Heart left ventricle (tissue), 16 donors: Measurements from ENCODE around the gene GNAO1. TPM values are rescaled to one million over a fixed set of nuclear protein-coding genes. Genes with fewer than 3 reads are reported as not detected.

ENCODE experiments used
- ATAC-seq, 4 donors: fragments of 200-7000 bp; cut with Tn5 transposase; one replicate each; pipeline ENCODE4 v1.9.1; 2020 to 2022; ENCODE audit warnings: moderate library complexity in 4 of 4, mild to moderate bottlenecking in 3 of 4, moderate number of reproducible peaks in 1 of 4
- DNase-seq, 5 donors: peaks; one replicate each; pipeline ENCODE4 v3.0.0-alpha.2; 2020
- H3K27ac ChIP-seq, 12 donors: fragments of 200-600 bp; sonication (generic) in 4 of 12; one replicate each; pipeline versions ENCODE4 v1.5.0 to v1.8.0; 2016 to 2022; ENCODE audit warnings: mild to moderate bottlenecking in 2 of 12
- H3K27me3 ChIP-seq, 9 donors: fragments of 200-600 bp; sonication (generic) in 2 of 9; one replicate each; pipeline versions ENCODE4 v1.5.1 to v1.8.0; 2016 to 2022; ENCODE audit warnings: mild to moderate bottlenecking in 3 of 9
- H3K36me3 ChIP-seq, 9 donors: fragments of 200-600 bp; sonication (generic) in 2 of 9; one replicate each; pipeline versions ENCODE4 v1.5.0 to v1.8.0; 2018 to 2022; ENCODE audit warnings: mild to moderate bottlenecking in 2 of 9
- H3K4me1 ChIP-seq, 12 donors: fragments of 200-600 bp; sonication (generic) in 4 of 12; one replicate each; pipeline versions ENCODE4 v1.5.0 to v1.8.0; 2016 to 2022; ENCODE audit warnings: mild to moderate bottlenecking in 3 of 12
- H3K4me3 ChIP-seq, 12 donors: fragments of 200-600 bp; sonication (generic) in 4 of 12; one replicate each; pipeline versions ENCODE4 v1.5.0 to v1.8.0; 2017 to 2022; ENCODE audit warnings: mild to moderate bottlenecking in 9 of 12, moderate library complexity in 4 of 12
- H3K9me3 ChIP-seq, 12 donors: fragments of 200-600 bp; sonication (generic) in 4 of 12; one replicate each; pipeline versions ENCODE4 v1.5.0 to v1.8.0; 2016 to 2022; ENCODE audit warnings: mild to moderate bottlenecking in 1 of 12
- POLR2A ChIP-seq, 2 donors: fragments of 450-650 bp; IDR thresholded peaks; one replicate each; pipeline ENCODE4 v1.6.1; 2017; ENCODE audit warnings: antibody characterized with exemption in 2 of 2, mild to moderate bottlenecking in 2 of 2, moderate library complexity in 2 of 2
- WGBS, 4 donors: extraction: QIAGEN DNeasy Blood & Tissue Kit in 2 of 4; methylation state at CpG; one replicate each; pipeline versions ENCODE4 v1.1.5 to v1.1.7; 2013 to 2018; 5-methylcytosine and 5-hydroxymethylcytosine counted together
- intact Hi-C, 10 donors: fragments of 100-400 bp; cut with DNase I; formaldehyde crosslinking; loops; one replicate each; pipeline versions ENCODE4 v1.11.1 to v1.14.2; 2022
- polyA plus RNA-seq, 2 donors: library from polyadenylated mRNA; stranded (reverse); fragments of 200-250 nt; gene quantifications; one replicate each; pipeline ENCODE4 v1.2.3, GENCODE V29; 2013
- total RNA-seq, 9 donors: library from RNA; depleted of rRNA in 2 of 9; stranded (reverse); fragments of >200 nt in 2 of 9; fragmentation: NEBNext Ultra II Directional in 3 of 9; extraction: Animal tissue kit (Norgen Biotek cat#: 25700) in 3 of 9; gene quantifications; one replicate each; pipeline versions ENCODE4 v1.1.0 to v1.2.4, GENCODE V29; 2016 to 2023
- TF ChIP-seq, protein P1 (sequence below), 12 donors: fragments of 200-600 bp; sonication (generic) in 4 of 12; IDR thresholded peaks; one replicate each; pipeline versions ENCODE4 v1.5.0 to v1.8.0; 2018 to 2022; ENCODE audit warnings: antibody characterized with exemption in 12 of 12, mild to moderate bottlenecking in 5 of 12
- donor health status: ischemic (EF 13 %, LVEDD 7.1; RV severe dilation, severe dysfunction).
- donor health status: healthy with polysubstance abuse.
- donor health status: DM: no; HTN: yes; CAD: no.
- donor health status: DM: no; HTN: no; CAD: no.
- donor health status: ischemic (EF 25% LVEDD 6.9; RV normal size, moderate dysfunction).
- donor health status: ischemic (EF 25% LVEDD 5.7; RV mildly dilated, moderate dysfunction).
- donor health status: healthy.
- donor health status: DM: yes; HTN: yes; CAD: no.
- donor health status: ischemic (EF 35%, LVEDD 5.7; RV mildly dilated, moderate dysfunction).
- donor health status: nonischemic (EF 11% LVEDD 7.7; RV severe dilation, severe dysfunction).
- donor health status: DM: yes; HTN: yes; CAD: no.
- donor health status: PGD.
- donor health status: ischemic (EF 29% LVEDD 5.4; RV normal size, mild dysfunction).
- donor health status: nonischemic (EF 23%, LVEDD 6.1; RV moderate dilation, normal function).

Gene GNAO1
- total and polyA plus RNA-seq, 11 donors: 1.4 to 26.8 (median 12.0) TPM

DNA sequence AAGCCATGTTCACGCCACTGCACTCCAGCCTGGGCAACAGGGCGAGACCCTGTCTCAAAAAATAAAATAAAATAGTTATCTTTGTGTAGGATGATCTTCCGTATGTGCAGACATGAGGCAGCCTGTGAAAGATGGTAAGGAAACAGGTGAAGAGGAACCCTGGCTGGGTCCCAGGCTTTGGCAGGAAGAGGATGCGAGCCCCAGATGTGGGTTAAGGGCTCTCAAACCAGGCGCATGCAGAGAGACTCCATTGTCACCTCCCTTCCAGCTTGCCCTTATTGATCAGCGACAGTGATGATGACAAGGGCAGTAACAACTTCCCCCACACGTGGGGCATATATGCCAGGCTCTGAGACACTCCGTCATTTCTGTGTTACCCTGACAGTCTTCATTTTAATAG is 106.8 kb downstream of the GNAO1 start:
- 82 to 88% (median 84%) methylated on average over 8 of the region's 8 CpGs for WGBS, 4 donors
- ATAC-seq (no peak), DNase-seq (no peak)
- H3K27me3 ChIP-seq: no peaks in the 10 kb centered on the region
- no peaks in the 10 kb centered on the region for H3K9me3 ChIP-seq
- peaks cover 0 to 55% (median 32%) of the 10 kb centered on the region in 12 donors for H3K4me1 ChIP-seq
- no peak for TF ChIP-seq POLR2A (IDR thresholded peaks at IDR 0.05)
- TF ChIP-seq, protein P1, sequence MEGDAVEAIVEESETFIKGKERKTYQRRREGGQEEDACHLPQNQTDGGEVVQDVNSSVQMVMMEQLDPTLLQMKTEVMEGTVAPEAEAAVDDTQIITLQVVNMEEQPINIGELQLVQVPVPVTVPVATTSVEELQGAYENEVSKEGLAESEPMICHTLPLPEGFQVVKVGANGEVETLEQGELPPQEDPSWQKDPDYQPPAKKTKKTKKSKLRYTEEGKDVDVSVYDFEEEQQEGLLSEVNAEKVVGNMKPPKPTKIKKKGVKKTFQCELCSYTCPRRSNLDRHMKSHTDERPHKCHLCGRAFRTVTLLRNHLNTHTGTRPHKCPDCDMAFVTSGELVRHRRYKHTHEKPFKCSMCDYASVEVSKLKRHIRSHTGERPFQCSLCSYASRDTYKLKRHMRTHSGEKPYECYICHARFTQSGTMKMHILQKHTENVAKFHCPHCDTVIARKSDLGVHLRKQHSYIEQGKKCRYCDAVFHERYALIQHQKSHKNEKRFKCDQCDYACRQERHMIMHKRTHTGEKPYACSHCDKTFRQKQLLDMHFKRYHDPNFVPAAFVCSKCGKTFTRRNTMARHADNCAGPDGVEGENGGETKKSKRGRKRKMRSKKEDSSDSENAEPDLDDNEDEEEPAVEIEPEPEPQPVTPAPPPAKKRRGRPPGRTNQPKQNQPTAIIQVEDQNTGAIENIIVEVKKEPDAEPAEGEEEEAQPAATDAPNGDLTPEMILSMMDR (IDR thresholded peaks at IDR 0.05): no peak
- H3K27ac ChIP-seq: no peak overlapping the region
- intact Hi-C loops: loop anchor here in 1 of 10 donors (5.0 kb wide), 1 partner anchor 106 kb away; the partner anchor contains the start of gene GNAO1
- H3K4me3 ChIP-seq: no peak overlapping the region
- H3K36me3 ChIP-seq: no peaks in the 10 kb centered on the region

DNA sequence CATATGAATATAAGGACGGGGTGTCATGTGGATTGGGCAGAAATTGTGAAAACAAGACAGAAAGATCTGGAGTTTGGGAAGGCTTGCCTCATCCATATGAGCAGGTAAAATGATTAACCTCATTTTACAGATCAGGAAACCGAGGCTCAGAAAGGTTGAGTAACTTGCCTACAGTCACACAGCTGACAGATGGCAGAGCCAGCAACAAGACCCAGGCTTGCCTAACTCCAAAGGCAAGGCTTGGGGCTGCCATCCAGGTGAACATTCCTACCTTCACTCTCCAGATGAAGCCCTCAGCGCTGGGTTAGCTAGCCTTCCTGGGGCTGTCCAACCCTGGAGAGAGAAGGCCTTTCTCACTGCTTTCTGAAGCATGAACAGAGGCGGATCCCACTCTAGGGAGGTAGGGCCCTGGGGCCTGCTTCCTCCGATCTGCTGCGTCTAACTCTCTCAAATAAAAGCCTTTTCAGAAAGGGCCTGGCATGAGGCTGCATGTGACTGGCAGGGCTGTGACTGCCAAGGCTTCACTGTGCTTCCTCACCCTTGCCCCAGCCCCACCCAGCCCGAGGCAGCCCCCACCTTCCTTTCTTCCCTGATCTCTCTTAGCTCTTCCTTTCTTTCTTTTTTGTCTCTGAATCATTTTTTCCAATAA is 107.8 kb downstream of the GNAO1 start:
- WGBS, 4 donors: 63 to 72% (median 68%) methylated on average over 7 of the region's 7 CpGs
- TF ChIP-seq, protein P1 (IDR thresholded peaks at IDR 0.05): no peak
- TF ChIP-seq POLR2A (IDR thresholded peaks at IDR 0.05): no peak
- DNase-seq: peak in 2 of 5 donors; percentile 33 to 53
- Histone ChIP-seq H3K4me3 (no peak overlapping the region), H3K4me1 (peaks cover 0 to 46% (median 26%) of the 10 kb centered on the region in 12 donors), H3K27me3 (no peaks in the 10 kb centered on the region), H3K36me3 (no peaks in the 10 kb centered on the region), H3K9me3 (no peaks in the 10 kb centered on the region), H3K27ac (peak overlapping the region in 9 of 12 donors; percentile 21 to 75 (median 41))
- intact Hi-C loops: loop anchor here in 1 of 10 donors (5.0 kb wide), 1 partner anchor 107 kb away; the partner anchor contains the start of gene GNAO1
- ATAC-seq: peak in 3 of 4 donors; percentile 33 to 73 (median 37)

DNA sequence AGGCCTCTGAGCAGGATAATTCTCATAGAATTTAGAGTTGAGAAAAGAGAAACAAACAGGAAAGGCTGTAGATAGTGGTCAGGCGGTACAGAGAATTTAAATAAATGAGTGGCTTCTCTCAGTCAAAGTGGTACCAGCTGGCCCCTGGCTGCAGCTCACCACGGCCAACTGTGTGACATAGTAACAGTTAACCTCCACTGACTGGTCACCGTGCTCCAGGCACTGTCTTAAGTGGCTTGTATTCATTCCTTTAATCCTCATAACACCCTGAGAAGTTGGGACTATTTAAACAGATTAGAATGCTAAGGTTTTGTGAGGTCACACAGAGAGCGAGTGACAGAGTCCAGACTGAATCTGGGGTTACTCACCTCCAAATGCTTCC is 108.9 kb downstream of the GNAO1 start:
- H3K4me3 ChIP-seq: no peak overlapping the region
- H3K27me3 ChIP-seq: no peaks in the 10 kb centered on the region
- TF ChIP-seq, protein P1 (IDR thresholded peaks at IDR 0.05): no peak
- no peak for TF ChIP-seq POLR2A (IDR thresholded peaks at IDR 0.05)
- intact Hi-C loops: no loop called here
- ATAC-seq: no peak
- peaks cover 0 to 36% (median 19%) of the 10 kb centered on the region in 12 donors for H3K4me1 ChIP-seq
- H3K27ac ChIP-seq: no peak overlapping the region
- no peaks in the 10 kb centered on the region for H3K36me3 ChIP-seq
- H3K9me3 ChIP-seq: no peaks in the 10 kb centered on the region
- WGBS, 4 donors: 70 to 83% (median 73%) methylated on average over 4 of the region's 4 CpGs
- no peak for DNase-seq

DNA sequence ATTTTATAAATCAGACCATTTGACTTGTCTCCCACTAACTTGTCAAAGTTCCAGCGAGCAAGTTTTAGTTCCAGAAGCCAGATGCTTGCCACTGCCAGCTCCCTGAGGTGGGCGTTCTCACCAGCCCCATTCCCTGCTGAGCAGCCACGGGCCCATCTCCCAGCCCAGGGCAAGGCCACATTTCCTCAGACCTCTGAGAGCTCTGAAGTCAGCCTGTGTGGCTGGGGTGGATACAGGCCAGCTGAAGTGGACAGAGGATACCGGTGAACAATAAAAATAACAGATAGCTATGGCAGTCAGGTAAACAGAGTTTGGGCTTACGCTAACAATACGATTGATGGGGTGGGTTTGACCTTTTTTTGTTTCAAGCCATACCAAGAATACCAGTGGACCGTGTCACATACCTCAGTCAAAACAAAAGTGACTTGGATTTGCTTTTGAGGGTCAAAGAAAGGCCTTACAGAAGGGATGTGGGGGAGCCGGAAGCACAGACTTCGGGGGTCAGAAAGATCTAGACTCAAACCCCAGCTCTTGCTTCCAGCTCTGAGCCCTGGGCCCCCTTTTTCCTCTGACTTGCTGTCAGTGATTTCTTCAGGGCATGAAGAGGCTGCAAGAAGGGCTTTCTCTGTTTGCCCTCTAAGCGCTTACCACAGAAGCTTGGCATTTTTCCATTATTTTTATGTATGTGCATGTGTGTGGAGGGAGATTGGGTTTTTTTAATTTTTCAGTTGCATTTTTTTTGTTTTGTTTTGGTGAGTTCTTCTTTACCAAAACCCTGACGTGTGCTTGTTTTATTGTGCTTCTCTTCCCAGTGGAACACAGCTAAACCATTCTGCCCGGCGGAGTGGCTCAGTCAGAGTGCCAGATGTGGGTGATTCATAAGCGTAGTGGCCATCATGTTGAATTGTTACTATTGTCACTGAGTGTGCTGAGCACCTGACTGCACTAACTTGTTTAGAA is 109.9 kb downstream of the GNAO1 start:
- Histone ChIP-seq H3K27ac (no peak overlapping the region), H3K27me3 (no peaks in the 10 kb centered on the region), H3K36me3 (no peaks in the 10 kb centered on the region), H3K4me3 (no peak overlapping the region), H3K4me1 (peaks cover 0 to 27% (median 10%) of the 10 kb centered on the region in 12 donors), H3K9me3 (no peaks in the 10 kb centered on the region)
- ATAC-seq (no peak), DNase-seq (no peak)
- intact Hi-C loops: no loop called here
- 79 to 86% (median 81%) methylated on average over 14 of the region's 14 CpGs for WGBS, 4 donors
- TF ChIP-seq POLR2A (IDR thresholded peaks at IDR 0.05): no peak
- TF ChIP-seq, protein P1 (IDR thresholded peaks at IDR 0.05): no peak
